Gastrocnemius medialis (tissue), 4 donors: ENCODE measurements around the gene ZIM2. TPM values are rescaled to one million over a fixed set of nuclear protein-coding genes. Genes with fewer than 3 reads are reported as not detected.

Source experiments
- ATAC-seq, 2 donors: fragments of 150-250 bp; one replicate each; pipeline ENCODE4 v1.9.1; 2016
- DNase-seq, 2 donors: peaks; one replicate each; pipeline ENCODE4 v3.0.0-alpha.2; 2019
- H3K27ac ChIP-seq, 4 donors: fragments of 200-600 bp; sonication (generic); 1 replicate in 1 of 4; 2 replicates in 3 of 4; pipeline ENCODE4 v1.5.1; 2016 to 2018; ENCODE audit warnings: mild to moderate bottlenecking in 2 of 4, moderate library complexity in 1 of 4
- H3K27me3 ChIP-seq, 3 donors: fragments of 200-600 bp; sonication (generic) in 2 of 3; 1 replicate in 1 of 3; 2 replicates in 2 of 3; pipeline versions ENCODE4 v1.5.1 to v1.6.0; 2016 to 2019; ENCODE audit warnings: mild to moderate bottlenecking in 1 of 3, moderate library complexity in 1 of 3
- H3K36me3 ChIP-seq, 2 donors: fragments of 200-600 bp; sonication (generic) in 1 of 2; one replicate each; pipeline ENCODE4 v1.5.1; 2017 to 2018
- H3K4me1 ChIP-seq, 2 donors: fragments of 200-600 bp; sonication (generic) in 1 of 2; one replicate each; pipeline ENCODE4 v1.5.1; 2016 to 2017; ENCODE audit warnings: mild to moderate bottlenecking in 2 of 2
- H3K4me3 ChIP-seq, 4 donors: fragments of 200-600 bp; sonication (generic) in 3 of 4; 1 replicate in 1 of 4; 2 replicates in 3 of 4; pipeline ENCODE4 v1.5.1; 2016 to 2019; ENCODE audit warnings: mild to moderate bottlenecking in 2 of 4
- H3K9me3 ChIP-seq, 3 donors: fragments of 200-600 bp; sonication (generic) in 2 of 3; 1 replicate in 1 of 3; 2 replicates in 2 of 3; pipeline ENCODE4 v1.5.1; 2016 to 2019
- POLR2A ChIP-seq, 2 donors: fragments of 450-650 bp; IDR thresholded peaks; one replicate each; pipeline ENCODE4 v1.6.1; 2017; ENCODE audit warnings: antibody characterized with exemption in 2 of 2, mild to moderate bottlenecking in 2 of 2, moderate library complexity in 2 of 2
- in situ Hi-C, 4 donors: fragments of 200-750 bp; cut with MboI; loops; one replicate each; pipeline versions ENCODE4 v1.15.0 to v1.8.0; 2017; ENCODE audit warnings: low sequenced_read_pairs in 4 of 4
- intact Hi-C: fragments of 100-400 bp; cut with DNase I; formaldehyde crosslinking; loops from one replicate; pipeline ENCODE4 v1.15.1; 2023; ENCODE audit warnings: low total_unique reads
- total RNA-seq, 4 donors: library from RNA; depleted of rRNA; stranded (reverse); fragments of >200 nt; gene quantifications; one replicate each; pipeline versions ENCODE4 v1.1.0 to v1.2.3, GENCODE V29; 2016
- TF ChIP-seq, protein P1 (sequence below), 5 experiments: fragments of 450-650 bp in 3 of 5; fragments of 200-600 bp in 2 of 5; sonication (generic) in 2 of 5; IDR thresholded peaks in 4 of 5; conservative IDR thresholded peaks in 1 of 5; 1 replicate in 4 of 5; 2 replicates in 1 of 5; pipeline ENCODE4 v1.5.1; 2016 to 2019; ENCODE audit warnings: antibody characterized with exemption in 5 of 5, mild to moderate bottlenecking in 3 of 5, moderate library complexity in 3 of 5

Gene ZIM2
- total RNA-seq, 4 donors from 2014 or later = 3.2 TPM; not detected in 3

DNA sequence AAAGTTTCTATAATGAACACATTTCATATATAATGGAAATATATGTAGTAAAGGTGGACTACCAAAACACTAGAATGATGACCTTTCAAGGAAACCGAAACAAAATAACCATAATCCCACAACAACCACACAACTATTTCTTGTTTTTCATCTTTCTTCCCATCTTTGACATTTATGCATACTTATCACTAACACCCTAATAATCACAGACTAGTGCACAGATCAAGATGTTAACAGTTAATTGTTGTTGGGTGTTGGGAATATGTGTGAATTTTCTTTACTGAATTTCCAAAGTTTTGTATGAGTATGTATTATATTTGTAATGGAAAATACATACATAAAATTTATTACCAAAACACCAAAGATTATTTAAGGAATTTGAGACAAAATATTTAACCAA is 30.3 kb downstream of the ZIM2 start:
- ATAC-seq (no peak), DNase-seq (no peak)
- Histone ChIP-seq H3K4me3 (no peak overlapping the region), H3K36me3 (no peaks in the 10 kb centered on the region), H3K27me3 (no peaks in the 10 kb centered on the region), H3K27ac (no peak overlapping the region), H3K4me1 (no peaks in the 10 kb centered on the region), H3K9me3 (no peaks in the 10 kb centered on the region)
- in situ Hi-C loops = no loop called here
- intact Hi-C loops = loop anchor here (5.0 kb wide), 1 partner anchor 383 kb away; no protein-coding TSS in a partner anchor
- TF ChIP-seq, protein P1, sequence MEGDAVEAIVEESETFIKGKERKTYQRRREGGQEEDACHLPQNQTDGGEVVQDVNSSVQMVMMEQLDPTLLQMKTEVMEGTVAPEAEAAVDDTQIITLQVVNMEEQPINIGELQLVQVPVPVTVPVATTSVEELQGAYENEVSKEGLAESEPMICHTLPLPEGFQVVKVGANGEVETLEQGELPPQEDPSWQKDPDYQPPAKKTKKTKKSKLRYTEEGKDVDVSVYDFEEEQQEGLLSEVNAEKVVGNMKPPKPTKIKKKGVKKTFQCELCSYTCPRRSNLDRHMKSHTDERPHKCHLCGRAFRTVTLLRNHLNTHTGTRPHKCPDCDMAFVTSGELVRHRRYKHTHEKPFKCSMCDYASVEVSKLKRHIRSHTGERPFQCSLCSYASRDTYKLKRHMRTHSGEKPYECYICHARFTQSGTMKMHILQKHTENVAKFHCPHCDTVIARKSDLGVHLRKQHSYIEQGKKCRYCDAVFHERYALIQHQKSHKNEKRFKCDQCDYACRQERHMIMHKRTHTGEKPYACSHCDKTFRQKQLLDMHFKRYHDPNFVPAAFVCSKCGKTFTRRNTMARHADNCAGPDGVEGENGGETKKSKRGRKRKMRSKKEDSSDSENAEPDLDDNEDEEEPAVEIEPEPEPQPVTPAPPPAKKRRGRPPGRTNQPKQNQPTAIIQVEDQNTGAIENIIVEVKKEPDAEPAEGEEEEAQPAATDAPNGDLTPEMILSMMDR (IDR thresholded peaks at IDR 0.05 in 4 of 5, conservative IDR thresholded peaks at IDR 0.05 in 1 of 5) = no peak

DNA sequence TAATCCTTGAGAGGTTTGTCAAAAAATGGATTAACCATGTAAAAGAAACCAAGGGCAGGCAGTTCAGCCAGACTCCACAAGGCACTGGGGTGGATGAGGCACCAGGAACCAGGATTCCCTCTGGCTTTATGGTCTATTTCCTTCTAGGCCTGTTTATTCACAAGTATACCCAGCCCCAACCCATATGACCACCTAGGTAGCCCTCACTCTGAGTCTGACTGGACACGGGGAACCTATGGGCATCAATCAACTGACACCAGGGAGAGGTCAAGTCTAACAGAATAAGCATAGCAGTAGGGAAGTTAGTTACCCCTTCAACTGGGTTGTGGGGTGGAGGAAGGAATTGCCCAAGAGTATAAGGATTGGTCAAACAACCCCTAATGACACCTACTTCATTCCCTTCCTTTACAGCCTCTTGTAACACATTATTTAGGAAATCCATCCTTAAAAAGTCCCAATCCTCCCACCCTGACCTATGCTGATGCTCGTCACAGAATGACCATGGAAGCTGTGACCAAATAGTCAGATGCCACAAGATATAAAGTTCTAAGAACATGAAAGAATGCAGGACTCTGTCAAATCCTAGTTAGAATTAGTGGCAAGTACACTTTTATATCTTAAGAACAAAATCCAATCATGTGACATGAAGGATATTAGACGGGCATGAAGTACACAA is 31.7 kb downstream of the ZIM2 start:
- intact Hi-C loops = no loop called here
- ATAC-seq (no peak), DNase-seq (no peak)
- no peak for TF ChIP-seq POLR2A (IDR thresholded peaks at IDR 0.05)
- TF ChIP-seq, protein P1 (IDR thresholded peaks at IDR 0.05 in 4 of 5, conservative IDR thresholded peaks at IDR 0.05 in 1 of 5) = no peak
- Histone ChIP-seq H3K27me3 (no peaks in the 10 kb centered on the region), H3K36me3 (no peaks in the 10 kb centered on the region), H3K27ac (no peak overlapping the region), H3K4me1 (no peaks in the 10 kb centered on the region), H3K9me3 (no peaks in the 10 kb centered on the region), H3K4me3 (no peak overlapping the region)
- in situ Hi-C loops = no loop called here

DNA sequence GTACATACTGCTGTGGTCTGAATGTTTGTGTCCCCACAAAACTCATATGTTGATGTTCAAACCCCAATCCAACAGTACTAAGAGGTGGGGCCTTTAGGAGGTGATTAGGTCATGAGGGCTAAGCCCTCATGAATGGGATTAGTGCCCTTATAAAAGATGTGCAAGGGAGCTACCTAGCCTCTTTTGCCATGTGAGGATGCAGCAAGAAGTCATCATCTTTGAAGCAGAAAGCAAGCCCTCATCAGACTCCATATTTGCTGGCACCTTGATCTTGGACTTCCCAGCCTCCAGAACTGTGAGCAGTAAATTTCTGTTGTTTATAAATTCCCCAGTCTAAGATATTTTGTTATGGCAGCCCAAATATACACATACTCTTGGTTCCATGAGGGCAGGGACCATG is 33.9 kb downstream of the ZIM2 start:
- no peaks in the 10 kb centered on the region for H3K36me3 ChIP-seq
- no peaks in the 10 kb centered on the region for H3K9me3 ChIP-seq
- no peaks in the 10 kb centered on the region for H3K27me3 ChIP-seq
- ATAC-seq (no peak), DNase-seq (no peak)
- no peak overlapping the region for H3K4me3 ChIP-seq
- intact Hi-C loops = no loop called here
- H3K4me1 ChIP-seq = no peaks in the 10 kb centered on the region
- no peak overlapping the region for H3K27ac ChIP-seq
- TF ChIP-seq, protein P1 (IDR thresholded peaks at IDR 0.05 in 4 of 5, conservative IDR thresholded peaks at IDR 0.05 in 1 of 5) = no peak
- TF ChIP-seq POLR2A (IDR thresholded peaks at IDR 0.05) = no peak
- in situ Hi-C loops = no loop called here

DNA sequence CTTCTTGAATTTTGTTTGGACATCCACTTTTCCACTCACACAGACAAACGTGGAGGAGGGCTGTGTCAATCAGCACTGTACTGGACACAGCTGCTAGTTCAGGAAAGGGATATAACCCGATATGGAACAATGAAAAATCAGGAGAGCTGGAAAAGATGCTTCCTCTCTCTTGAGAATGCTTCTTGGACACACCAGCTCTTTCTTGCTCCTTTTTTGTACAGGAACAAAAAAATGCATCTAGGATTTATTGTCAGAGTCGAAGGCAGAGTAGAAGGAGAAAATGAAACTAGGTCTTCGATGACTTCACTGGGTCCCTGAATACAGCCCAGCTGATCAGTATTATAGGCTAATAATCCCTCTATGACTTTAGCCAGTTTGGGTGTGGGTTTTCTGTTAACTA is 62.2 kb downstream of the ZIM2 start:
- Histone ChIP-seq H3K4me3 (no peak overlapping the region), H3K4me1 (no peaks in the 10 kb centered on the region), H3K36me3 (no peaks in the 10 kb centered on the region), H3K9me3 (no peaks in the 10 kb centered on the region), H3K27me3 (no peaks in the 10 kb centered on the region), H3K27ac (no peak overlapping the region)
- no peak for TF ChIP-seq POLR2A (IDR thresholded peaks at IDR 0.05)
- TF ChIP-seq, protein P1 (IDR thresholded peaks at IDR 0.05 in 4 of 5, conservative IDR thresholded peaks at IDR 0.05 in 1 of 5) = no peak
- no peak for ATAC-seq
- in situ Hi-C loops (no loop called here), intact Hi-C loops (no loop called here)
- DNase-seq = no peak

DNA sequence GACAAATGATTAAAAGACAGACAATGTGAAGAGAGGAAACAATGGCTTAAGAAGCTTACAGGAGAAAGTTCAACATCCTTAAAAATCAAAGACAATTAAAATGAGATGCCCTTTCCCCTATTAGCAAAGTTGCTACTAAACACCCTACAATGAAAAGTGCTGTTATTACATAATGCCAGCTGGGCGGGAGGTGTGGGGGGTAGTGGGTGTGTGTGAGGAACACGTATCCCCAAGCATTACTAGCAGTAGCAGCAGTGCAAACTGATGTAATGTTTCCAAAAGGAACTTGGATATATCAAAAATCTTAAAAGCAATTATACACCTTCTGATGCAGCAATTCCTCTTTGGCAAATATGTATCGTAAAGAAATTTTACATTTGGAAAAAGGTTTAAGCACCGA is 70.9 kb downstream of the ZIM2 start:
- intact Hi-C loops (no loop called here), in situ Hi-C loops (no loop called here)
- Histone ChIP-seq H3K27me3 (no peaks in the 10 kb centered on the region), H3K36me3 (no peaks in the 10 kb centered on the region), H3K4me1 (no peaks in the 10 kb centered on the region), H3K9me3 (no peaks in the 10 kb centered on the region), H3K4me3 (no peak overlapping the region), H3K27ac (no peak overlapping the region)
- ATAC-seq (no peak), DNase-seq (no peak)
- no peak for TF ChIP-seq POLR2A (IDR thresholded peaks at IDR 0.05)
- TF ChIP-seq, protein P1 (IDR thresholded peaks at IDR 0.05 in 4 of 5, conservative IDR thresholded peaks at IDR 0.05 in 1 of 5) = no peak
